ENCODE measurements around the gene CLEC1A.

CLEC1A gene

GRCh38 chr12:10094646-10095395 is 4.0 kb downstream of the CLEC1A start:
- in situ Hi-C loops (cut with HindIII; ENCODE audit: low sequenced_read_pairs) = no loop called here
- no peak overlapping the region for H3K4me3 ChIP-seq (ENCODE audit: low read depth, low read length)
- TF ChIP-seq CTCF (IDR thresholded peaks at IDR 0.05; ENCODE audit: low read depth, low read length, missing control alignments) = no peak
- no peak for DNase-seq (ENCODE audit: low read depth)

GRCh38 chr12:10088955-10089900 is 9.6 kb downstream of the CLEC1A start:
- H3K4me3 ChIP-seq (ENCODE audit: low read depth, low read length) = no peak overlapping the region
- no peak for TF ChIP-seq CTCF (IDR thresholded peaks at IDR 0.05; ENCODE audit: low read depth, low read length, missing control alignments)
- no peak for DNase-seq (ENCODE audit: low read depth)
- in situ Hi-C loops (cut with HindIII; ENCODE audit: low sequenced_read_pairs) = no loop called here

GRCh38 chr12:10088031-10088430 is 10.8 kb downstream of the CLEC1A start:
- no peak overlapping the region for H3K4me3 ChIP-seq (ENCODE audit: low read depth, low read length)
- in situ Hi-C loops (cut with HindIII; ENCODE audit: low sequenced_read_pairs) = no loop called here
- TF ChIP-seq CTCF (IDR thresholded peaks at IDR 0.05; ENCODE audit: low read depth, low read length, missing control alignments) = no peak
- no peak for DNase-seq (ENCODE audit: low read depth)

GRCh38 chr12:10086387-10086786 is 12.4 kb downstream of the CLEC1A start:
- H3K4me3 ChIP-seq (ENCODE audit: low read depth, low read length) = no peak overlapping the region
- in situ Hi-C loops (cut with HindIII; ENCODE audit: low sequenced_read_pairs) = no loop called here
- no peak for TF ChIP-seq CTCF (IDR thresholded peaks at IDR 0.05; ENCODE audit: low read depth, low read length, missing control alignments)
- no peak for DNase-seq (ENCODE audit: low read depth)

GRCh38 chr12:10084733-10085132 is 14.1 kb downstream of the CLEC1A start:
- TF ChIP-seq CTCF (IDR thresholded peaks at IDR 0.05; ENCODE audit: low read depth, low read length, missing control alignments) = no peak
- in situ Hi-C loops (cut with HindIII; ENCODE audit: low sequenced_read_pairs) = no loop called here

GRCh38 chr12:10082117-10082874 is 16.5 kb downstream of the CLEC1A start:
- DNase-seq (ENCODE audit: low read depth) = no peak
- in situ Hi-C loops (cut with HindIII; ENCODE audit: low sequenced_read_pairs) = no loop called here

More at GRCh38 chr12:10084733-10085132, 14.1 kb downstream of the CLEC1A start:
- no peak for DNase-seq (ENCODE audit: low read depth)
- H3K4me3 ChIP-seq (ENCODE audit: low read depth, low read length) = no peak overlapping the region

More at GRCh38 chr12:10082117-10082874, 16.5 kb downstream of the CLEC1A start:
- no peak overlapping the region for H3K4me3 ChIP-seq (ENCODE audit: low read depth, low read length)
- no peak for TF ChIP-seq CTCF (IDR thresholded peaks at IDR 0.05; ENCODE audit: low read depth, low read length, missing control alignments)
